NT2/D1 (cell line): ENCODE data around the gene SURF6.

Source experiments
- SUZ12 ChIP-seq: IDR thresholded peaks from 2 replicates; pipeline ENCODE4 v1.6.1; 2011; ENCODE audit not compliant: insufficient read length, insufficient read depth; ENCODE audit errors: extremely low read depth
- YY1 ChIP-seq: IDR thresholded peaks from 2 replicates; pipeline ENCODE4 v1.6.1; 2011; ENCODE audit not compliant: insufficient read length, insufficient read depth
- ZNF274 ChIP-seq: IDR thresholded peaks from 2 replicates; pipeline ENCODE4 v1.6.1; 2011; ENCODE audit warnings: mild to moderate bottlenecking, low read depth, low read length

- TF ChIP-seq SUZ12 (no peak), ZNF274 (no peak), YY1 (no peak)
Measured at GRCh38 chr9:133309608-133310007, 26.4 kb downstream of the SURF6 start.
